CD4-positive, alpha-beta T cell (primary cell): ENCODE results near the gene PAK1. TPM values are rescaled to one million over a fixed set of nuclear protein-coding genes. Genes with fewer than 3 reads are reported as not detected.
A peak's percentile ranks its signal among the peaks of the same experiment; 100 is the strongest.

ENCODE experiments used
- ATAC-seq: fragments of 200-7000 bp; cut with Tn5 transposase; one replicate; pipeline ENCODE4 v1.10.0; 2022; ENCODE audit warnings: mild to moderate bottlenecking; ENCODE audit not compliant: poor library complexity
- CTCF ChIA-PET: fragments of 350-600 bp; sonication (Branson Sonifier 250); formaldehyde crosslinking; loops from one replicate; lab custom pipeline; 2021; ENCODE audit warnings: antibody characterized with exemption, inconsistent platforms; lab: Charles Lee
- POLR2A ChIA-PET: fragments of 350-600 bp; sonication (Branson Sonifier 250); formaldehyde crosslinking; loops from one replicate; lab custom pipeline; 2021; ENCODE audit warnings: antibody characterized with exemption, inconsistent platforms; lab: Charles Lee
- DNase-seq, 14 experiments: peaks; one replicate each; pipeline ENCODE4 v3.0.0-alpha.2; 2013 to 2020; ENCODE audit warnings: mixed read lengths in 2 of 14
- H3K27ac ChIP-seq, 2 donors: one replicate each; pipeline versions ENCODE4 v1.5.1 to v1.7.0; 2013; ENCODE audit warnings: low read length in 2 of 2, low read depth in 1 of 2, mild to moderate bottlenecking in 1 of 2
- H3K27me3 ChIP-seq, 2 experiments: 1 replicate in 1 of 2; 2 replicates in 1 of 2; pipeline versions ENCODE4 v1.6.1 to v1.7.0; 2013; ENCODE audit warnings: low read length in 2 of 2, control low read depth in 1 of 2, mild to moderate bottlenecking in 1 of 2, moderate library complexity in 1 of 2; ENCODE audit not compliant: insufficient read depth in 2 of 2, control insufficient read depth in 1 of 2
- H3K36me3 ChIP-seq: one replicate; pipeline ENCODE4 v1.6.1; 2013; ENCODE audit warnings: low read length, control low read depth; ENCODE audit not compliant: insufficient read depth
- H3K4me1 ChIP-seq: one replicate; pipeline ENCODE4 v1.6.1; 2013; ENCODE audit warnings: low read length, control low read depth; ENCODE audit not compliant: insufficient read depth
- H3K4me3 ChIP-seq: one replicate; pipeline ENCODE4 v1.5.1; 2013; ENCODE audit warnings: mild to moderate bottlenecking, low read length, moderate library complexity
- H3K9me3 ChIP-seq, 2 experiments: 1 replicate in 1 of 2; 2 replicates in 1 of 2; pipeline versions ENCODE4 v1.6.1 to v1.7.0; 2013; ENCODE audit warnings: low read length in 2 of 2, mild to moderate bottlenecking in 2 of 2, control low read depth in 1 of 2, moderate library complexity in 1 of 2; ENCODE audit not compliant: control insufficient read depth in 1 of 2, insufficient read depth in 1 of 2
- H3K27ac Mint-ChIP-seq: one replicate; pipeline ENCODE4 v1.8.0; 2020; ENCODE audit warnings: mixed read lengths
- H3K27me3 Mint-ChIP-seq: one replicate; pipeline ENCODE4 v1.8.0; 2021; ENCODE audit warnings: mixed read lengths
- H3K36me3 Mint-ChIP-seq: one replicate; pipeline ENCODE4 v1.8.0; 2021; ENCODE audit warnings: low read depth, mixed read lengths
- H3K4me1 Mint-ChIP-seq: one replicate; pipeline ENCODE4 v1.8.0; 2021; ENCODE audit warnings: low read depth, mixed read lengths
- H3K4me3 Mint-ChIP-seq: one replicate; pipeline ENCODE4 v1.8.0; 2020; ENCODE audit warnings: mild to moderate bottlenecking, mixed read lengths
- H3K9me3 Mint-ChIP-seq: one replicate; pipeline ENCODE4 v1.8.0; 2020; ENCODE audit warnings: mixed read lengths
- intact Hi-C, 2 experiments: fragments of 100-400 bp; cut with DNase I in 1 of 2; cut with micrococcal nuclease in 1 of 2; formaldehyde crosslinking; loops; one replicate each; pipeline versions ENCODE4 v1.15.1 to v1.9.0; 2023 to 2025; cut with DNase I, micrococcal nuclease
- total RNA-seq, 174 experiments: library from RNA in 2 of 174; stranded (reverse) in 2 of 174; gene quantifications; one replicate each; pipeline ENCODE4 v1.2.3 and lab custom pipeline; 2021 to 2026
- TF ChIP-seq, protein P1 (sequence below): fragments of 200-600 bp; IDR thresholded peaks from one replicate; pipeline ENCODE4 v1.8.0; 2022; ENCODE audit warnings: antibody characterized with exemption, mild to moderate bottlenecking

PAK1 gene
- total RNA-seq, 2 experiments from 2014 or later, result 6.9 to 12.6 TPM

DNA sequence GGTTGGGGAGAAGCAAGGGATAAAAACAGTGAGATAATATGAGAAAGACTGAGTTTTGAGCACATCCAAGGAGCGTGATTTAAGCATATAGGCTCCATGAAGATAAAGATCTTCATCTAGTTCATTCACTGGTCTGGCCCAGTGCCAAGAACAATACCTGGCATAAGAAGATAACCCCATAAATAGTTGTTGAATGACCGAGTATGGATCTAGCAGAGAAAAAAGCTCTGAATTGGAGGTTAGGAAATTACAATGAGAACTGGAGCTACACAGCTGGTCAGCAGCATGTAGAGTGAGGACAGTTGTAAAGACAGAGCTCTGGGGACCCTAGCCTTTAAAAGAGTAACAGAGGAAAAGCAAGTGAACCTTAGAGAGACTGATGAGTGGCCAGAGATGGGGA, 33.0 kb upstream of the PAK1 start:
- Histone ChIP-seq H3K27me3 (peaks cover 0 to 5% of the 10 kb centered on the region in 2 experiments), H3K4me1 (no peaks in the 10 kb centered on the region), H3K27ac (no peak overlapping the region), H3K4me3 (no peak overlapping the region), H3K9me3 (no peaks in the 10 kb centered on the region), H3K36me3 (no peaks in the 10 kb centered on the region)
- peaks cover 18% of the 10 kb centered on the region for H3K27me3 Mint-ChIP-seq
- peak in 3 of 14 experiments; percentile 4 to 14 (median 7) for DNase-seq
- no peak overlapping the region for H3K4me3 Mint-ChIP-seq
- ChIA-PET POLR2A (no interaction called here), CTCF (no interaction called here)
- H3K36me3 Mint-ChIP-seq, result no peaks in the 10 kb centered on the region
- H3K27ac Mint-ChIP-seq, result no peak overlapping the region
- intact Hi-C loops, result no loop called here
- H3K4me1 Mint-ChIP-seq, result no peaks in the 10 kb centered on the region
- no peak for ATAC-seq
- peaks cover 2% of the 10 kb centered on the region for H3K9me3 Mint-ChIP-seq
- TF ChIP-seq, protein P1, sequence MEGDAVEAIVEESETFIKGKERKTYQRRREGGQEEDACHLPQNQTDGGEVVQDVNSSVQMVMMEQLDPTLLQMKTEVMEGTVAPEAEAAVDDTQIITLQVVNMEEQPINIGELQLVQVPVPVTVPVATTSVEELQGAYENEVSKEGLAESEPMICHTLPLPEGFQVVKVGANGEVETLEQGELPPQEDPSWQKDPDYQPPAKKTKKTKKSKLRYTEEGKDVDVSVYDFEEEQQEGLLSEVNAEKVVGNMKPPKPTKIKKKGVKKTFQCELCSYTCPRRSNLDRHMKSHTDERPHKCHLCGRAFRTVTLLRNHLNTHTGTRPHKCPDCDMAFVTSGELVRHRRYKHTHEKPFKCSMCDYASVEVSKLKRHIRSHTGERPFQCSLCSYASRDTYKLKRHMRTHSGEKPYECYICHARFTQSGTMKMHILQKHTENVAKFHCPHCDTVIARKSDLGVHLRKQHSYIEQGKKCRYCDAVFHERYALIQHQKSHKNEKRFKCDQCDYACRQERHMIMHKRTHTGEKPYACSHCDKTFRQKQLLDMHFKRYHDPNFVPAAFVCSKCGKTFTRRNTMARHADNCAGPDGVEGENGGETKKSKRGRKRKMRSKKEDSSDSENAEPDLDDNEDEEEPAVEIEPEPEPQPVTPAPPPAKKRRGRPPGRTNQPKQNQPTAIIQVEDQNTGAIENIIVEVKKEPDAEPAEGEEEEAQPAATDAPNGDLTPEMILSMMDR, result no peak

DNA sequence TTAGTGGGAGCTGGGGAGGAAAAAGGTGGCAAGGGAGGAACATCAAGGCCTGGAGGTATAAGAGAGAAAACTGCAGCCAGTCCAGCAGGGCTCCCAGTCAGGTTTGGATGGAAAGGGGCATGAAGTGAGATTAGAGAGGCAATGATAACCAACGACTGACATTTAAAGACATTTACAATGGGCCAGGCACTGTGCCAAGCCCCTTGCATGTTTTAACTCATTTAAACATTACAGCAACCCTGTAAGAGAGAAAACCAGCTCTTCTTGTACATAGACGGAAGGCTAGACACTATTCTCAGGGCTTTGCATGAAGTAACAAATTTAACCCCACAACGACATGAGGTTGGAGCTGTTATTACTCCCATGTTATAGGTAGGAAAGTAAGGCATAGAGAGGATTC, 32.1 kb upstream of the PAK1 start:
- H3K27ac Mint-ChIP-seq, result no peak overlapping the region
- Histone ChIP-seq H3K4me1 (no peaks in the 10 kb centered on the region), H3K9me3 (no peaks in the 10 kb centered on the region), H3K27me3 (peaks cover 0 to 5% of the 10 kb centered on the region in 2 experiments), H3K4me3 (no peak overlapping the region), H3K36me3 (no peaks in the 10 kb centered on the region), H3K27ac (no peak overlapping the region)
- no peaks in the 10 kb centered on the region for H3K36me3 Mint-ChIP-seq
- intact Hi-C loops, result no loop called here
- POLR2A ChIA-PET, result no interaction called here
- TF ChIP-seq, protein P1, result no peak
- CTCF ChIA-PET, result no interaction called here
- DNase-seq (no peak), ATAC-seq (no peak)
- no peaks in the 10 kb centered on the region for H3K4me1 Mint-ChIP-seq
- H3K27me3 Mint-ChIP-seq, result peaks cover 11% of the 10 kb centered on the region
- no peak overlapping the region for H3K4me3 Mint-ChIP-seq
- peaks cover 2% of the 10 kb centered on the region for H3K9me3 Mint-ChIP-seq

DNA sequence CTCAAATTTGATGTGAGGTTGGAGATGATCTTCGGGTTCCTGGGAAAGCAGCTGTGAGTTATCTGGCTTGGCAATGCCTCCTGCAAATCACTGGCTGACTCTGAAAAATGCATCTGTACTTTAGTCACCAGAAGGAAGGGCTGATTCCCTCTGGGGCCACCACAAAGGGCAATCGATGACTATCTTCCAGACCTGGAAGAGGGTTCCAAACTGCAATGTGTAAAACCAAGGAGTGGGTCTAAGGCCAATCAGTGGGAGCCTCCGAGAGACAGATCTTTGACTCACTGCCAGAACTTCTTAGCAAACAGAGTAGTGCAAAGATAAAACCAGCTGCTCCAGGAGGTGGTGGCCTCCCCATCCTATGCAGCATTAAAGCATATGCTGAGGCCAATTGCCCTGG, 29.1 kb upstream of the PAK1 start:
- DNase-seq (no peak), ATAC-seq (no peak)
- Histone ChIP-seq H3K4me1 (no peaks in the 10 kb centered on the region), H3K36me3 (no peaks in the 10 kb centered on the region), H3K27ac (no peak overlapping the region), H3K27me3 (peaks cover 0 to 5% of the 10 kb centered on the region in 2 experiments), H3K4me3 (no peak overlapping the region), H3K9me3 (no peaks in the 10 kb centered on the region)
- Mint-ChIP-seq H3K4me1 (no peaks in the 10 kb centered on the region), H3K27me3 (peaks cover 15% of the 10 kb centered on the region), H3K36me3 (no peaks in the 10 kb centered on the region), H3K27ac (no peak overlapping the region), H3K4me3 (no peak overlapping the region), H3K9me3 (no peaks in the 10 kb centered on the region)
- intact Hi-C loops, result no loop called here
- CTCF ChIA-PET, result no interaction called here
- TF ChIP-seq, protein P1, result no peak
- POLR2A ChIA-PET, result no interaction called here
